Esophagus muscularis mucosa (tissue), 4 donors: ENCODE results near the gene GRK5. TPM values are rescaled to one million over a fixed set of nuclear protein-coding genes. Genes with fewer than 3 reads are reported as not detected.

Experiments used
- DNase-seq: peaks from one replicate; pipeline ENCODE4 v3.0.0-alpha.2; 2017; ENCODE audit errors: extremely low spot score
- H3K27ac ChIP-seq, 4 donors: fragments of 200-600 bp; sonication (generic); replicated peaks in 1 of 4; 1 replicate in 3 of 4; 2 replicates in 1 of 4; pipeline ENCODE4 v1.5.1; 2016 to 2019; ENCODE audit warnings: mild to moderate bottlenecking in 1 of 4
- H3K27me3 ChIP-seq, 4 donors: fragments of 200-600 bp; sonication (generic); one replicate each; pipeline versions ENCODE4 v1.5.1 to v1.6.0; 2016 to 2019
- H3K36me3 ChIP-seq, 4 donors: fragments of 200-600 bp; sonication (generic); one replicate each; pipeline ENCODE4 v1.5.1; 2016 to 2019
- H3K4me1 ChIP-seq, 4 donors: fragments of 200-600 bp; sonication (generic); one replicate each; pipeline ENCODE4 v1.5.1; 2016 to 2019
- H3K4me3 ChIP-seq, 4 donors: fragments of 200-600 bp; sonication (generic); 1 replicate in 2 of 4; 2 replicates in 2 of 4; pipeline ENCODE4 v1.5.1; 2016 to 2019; ENCODE audit warnings: mild to moderate bottlenecking in 4 of 4, moderate library complexity in 1 of 4
- H3K9me3 ChIP-seq, 4 donors: fragments of 200-600 bp; sonication (generic); 1 replicate in 3 of 4; 2 replicates in 1 of 4; pipeline ENCODE4 v1.5.1; 2016 to 2019
- EP300 ChIP-seq: sonication (generic); formaldehyde crosslinking; IDR thresholded peaks from one replicate; pipeline ENCODE4 v1.6.1; 2017; ENCODE audit warnings: antibody characterized with exemption
- POLR2A ChIP-seq: fragments of 450-650 bp; IDR thresholded peaks from one replicate; pipeline ENCODE4 v1.6.1; 2017; ENCODE audit warnings: antibody characterized with exemption, moderate library complexity, mild to moderate bottlenecking, low read depth
- POLR2AphosphoS5 ChIP-seq, 2 donors: sonication (generic); formaldehyde crosslinking; IDR thresholded peaks; one replicate each; pipeline ENCODE4 v1.6.1; 2017; ENCODE audit warnings: antibody characterized with exemption in 2 of 2
- WGBS: methylation state at CpG from one replicate; pipeline ENCODE4 v1.1.5; 2018; 5-methylcytosine and 5-hydroxymethylcytosine counted together
- intact Hi-C: fragments of 100-400 bp; cut with DNase I; formaldehyde crosslinking; loops from one replicate; pipeline ENCODE4 v1.15.1; 2023
- total RNA-seq, 4 donors: library from RNA; depleted of rRNA; stranded (reverse); fragments of >200 nt; gene quantifications; one replicate each; pipeline versions ENCODE4 v1.1.0 to v1.2.1, GENCODE V29; 2016
- TF ChIP-seq, protein P1 (sequence below), 3 experiments: fragments of 200-600 bp in 2 of 3; fragments of 450-650 bp in 1 of 3; sonication (generic) in 2 of 3; IDR thresholded peaks; one replicate each; pipeline ENCODE4 v1.5.1; 2017 to 2019; ENCODE audit warnings: antibody characterized with exemption in 3 of 3, mild to moderate bottlenecking in 2 of 3, moderate library complexity in 1 of 3

Gene GRK5
- total RNA-seq, 4 donors from 2014 or later = 39.6 to 64.4 (median 50.7) TPM

DNA sequence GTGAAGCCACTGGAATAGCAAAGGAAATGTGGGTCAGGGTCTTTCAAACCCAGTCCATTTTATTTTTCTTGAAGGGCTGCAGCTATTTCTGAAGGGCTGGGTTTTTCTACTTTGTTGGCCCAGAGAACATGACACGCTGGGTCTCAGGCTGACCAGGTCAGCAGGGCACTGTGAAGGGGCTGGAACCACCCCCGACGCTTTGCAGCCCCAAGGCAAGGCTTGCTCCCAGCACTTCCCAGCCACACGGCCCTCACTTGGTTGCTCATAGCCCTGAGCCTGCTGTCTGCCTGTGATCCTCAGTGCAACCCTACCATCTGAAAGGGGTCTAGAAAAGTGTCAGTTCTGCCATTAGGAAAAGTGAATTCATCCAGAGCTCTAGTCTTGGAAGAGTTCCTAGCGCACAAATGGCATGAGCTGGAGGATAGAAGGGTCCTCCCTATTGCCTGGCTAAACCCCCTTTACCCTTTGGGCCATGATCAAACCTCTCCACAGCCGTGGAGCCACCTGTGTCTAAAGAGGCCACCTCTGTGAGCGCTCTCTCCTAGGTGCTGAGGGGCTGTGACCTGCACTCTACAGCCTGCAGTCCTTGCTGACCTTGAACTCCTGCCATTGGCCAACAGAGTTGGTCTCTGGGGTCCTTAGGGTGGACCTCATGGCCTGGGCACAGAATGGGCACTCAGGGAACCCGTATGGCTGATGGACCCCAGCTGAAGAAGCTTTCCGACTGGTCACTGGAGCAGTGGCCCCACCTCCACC, 203.2 kb downstream of the GRK5 start:
- peaks cover 0 to 5% (median 0%) of the 10 kb centered on the region in 4 donors for H3K36me3 ChIP-seq
- WGBS = 86% methylated on average over 8 of the region's 9 CpGs
- no peak for DNase-seq
- intact Hi-C loops = no loop called here
- TF ChIP-seq EP300 (no peak), POLR2A (no peak), POLR2AphosphoS5 (IDR thresholded peaks at IDR 0.05) (no peak)
- TF ChIP-seq, protein P1, sequence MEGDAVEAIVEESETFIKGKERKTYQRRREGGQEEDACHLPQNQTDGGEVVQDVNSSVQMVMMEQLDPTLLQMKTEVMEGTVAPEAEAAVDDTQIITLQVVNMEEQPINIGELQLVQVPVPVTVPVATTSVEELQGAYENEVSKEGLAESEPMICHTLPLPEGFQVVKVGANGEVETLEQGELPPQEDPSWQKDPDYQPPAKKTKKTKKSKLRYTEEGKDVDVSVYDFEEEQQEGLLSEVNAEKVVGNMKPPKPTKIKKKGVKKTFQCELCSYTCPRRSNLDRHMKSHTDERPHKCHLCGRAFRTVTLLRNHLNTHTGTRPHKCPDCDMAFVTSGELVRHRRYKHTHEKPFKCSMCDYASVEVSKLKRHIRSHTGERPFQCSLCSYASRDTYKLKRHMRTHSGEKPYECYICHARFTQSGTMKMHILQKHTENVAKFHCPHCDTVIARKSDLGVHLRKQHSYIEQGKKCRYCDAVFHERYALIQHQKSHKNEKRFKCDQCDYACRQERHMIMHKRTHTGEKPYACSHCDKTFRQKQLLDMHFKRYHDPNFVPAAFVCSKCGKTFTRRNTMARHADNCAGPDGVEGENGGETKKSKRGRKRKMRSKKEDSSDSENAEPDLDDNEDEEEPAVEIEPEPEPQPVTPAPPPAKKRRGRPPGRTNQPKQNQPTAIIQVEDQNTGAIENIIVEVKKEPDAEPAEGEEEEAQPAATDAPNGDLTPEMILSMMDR (IDR thresholded peaks at IDR 0.05) = no peak
- H3K4me3 ChIP-seq = no peak overlapping the region
- peaks cover 70 to 80% (median 76%) of the 10 kb centered on the region in 4 donors for H3K4me1 ChIP-seq
- no peaks in the 10 kb centered on the region for H3K9me3 ChIP-seq
- no peaks in the 10 kb centered on the region for H3K27me3 ChIP-seq
- H3K27ac ChIP-seq = peak overlapping the region; percentile 66 to 78 (median 72)

DNA sequence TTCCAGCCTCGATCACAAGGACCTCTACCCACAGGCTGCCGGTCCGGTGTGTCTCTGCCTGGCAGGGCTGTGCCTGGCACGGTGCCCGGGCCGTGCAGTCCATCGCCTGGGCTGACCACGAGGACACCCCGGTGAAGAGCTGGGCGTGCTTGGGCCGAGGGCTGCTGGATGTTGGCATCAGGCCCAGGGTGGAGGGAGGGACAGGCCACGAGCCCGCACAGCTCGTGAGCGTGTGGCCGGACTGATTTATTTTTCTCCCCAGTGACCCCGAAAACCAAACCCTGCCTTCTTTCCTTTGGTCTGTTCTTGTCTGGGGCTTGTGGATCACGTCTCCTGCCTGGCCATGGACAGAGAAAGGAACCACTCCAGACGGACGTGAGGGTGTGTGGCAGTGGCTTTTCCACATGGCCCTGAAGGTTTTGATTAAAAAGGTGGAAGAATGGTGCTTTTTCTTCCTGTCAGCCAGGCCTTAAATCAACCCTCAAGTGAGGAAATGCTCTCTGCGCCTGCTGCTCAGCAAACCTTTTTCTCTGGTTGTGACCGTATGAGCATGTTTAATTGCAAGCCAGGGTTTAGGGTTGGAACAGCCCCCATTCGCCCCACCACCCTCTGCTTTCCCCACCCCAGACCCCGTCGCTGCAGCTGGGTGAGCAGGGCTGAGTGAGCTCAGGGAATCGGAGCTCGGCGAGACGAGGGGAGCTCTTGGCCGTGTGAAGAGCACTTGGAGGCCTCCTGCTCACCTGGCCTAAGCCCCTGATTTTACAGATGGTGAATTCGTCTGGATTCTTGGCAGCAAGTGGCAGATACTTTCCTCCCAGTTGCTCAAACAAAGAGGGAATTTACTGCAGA, 205.1 kb downstream of the GRK5 start:
- WGBS = 46% methylated on average over 18 of the region's 31 CpGs
- H3K27me3 ChIP-seq = no peaks in the 10 kb centered on the region
- TF ChIP-seq EP300 (no peak), POLR2AphosphoS5 (IDR thresholded peaks at IDR 0.05) (peak; percentile 48 to 93)
- intact Hi-C loops = no loop called here
- peaks cover 0 to 5% (median 0%) of the 10 kb centered on the region in 4 donors for H3K36me3 ChIP-seq
- no peak for DNase-seq
- H3K4me3 ChIP-seq = no peak overlapping the region
- H3K9me3 ChIP-seq = no peaks in the 10 kb centered on the region
- H3K27ac ChIP-seq = peak overlapping the region; percentile 66 to 78 (median 72)
- H3K4me1 ChIP-seq = peaks cover 60 to 78% (median 63%) of the 10 kb centered on the region in 4 donors

DNA sequence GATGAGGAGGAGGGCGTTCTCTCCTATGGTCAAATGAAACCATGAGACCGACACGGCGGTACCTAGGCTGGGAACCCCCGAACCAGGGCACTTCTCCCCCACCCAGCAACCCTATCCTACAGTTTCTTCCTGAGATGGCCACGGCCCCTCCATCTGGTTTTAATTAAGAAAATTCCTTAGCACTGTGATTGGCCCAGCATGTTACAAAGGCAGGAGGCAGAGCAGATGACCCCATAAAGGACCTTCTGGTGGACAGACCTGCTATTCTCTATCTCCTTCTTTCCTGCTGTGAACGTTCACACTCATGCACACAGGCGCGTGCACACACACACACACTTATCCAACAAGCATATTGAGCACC, 205.7 kb downstream of the GRK5 start:
- peaks cover 0 to 5% (median 0%) of the 10 kb centered on the region in 4 donors for H3K36me3 ChIP-seq
- TF ChIP-seq POLR2A = no peak
- TF ChIP-seq POLR2AphosphoS5 (IDR thresholded peaks at IDR 0.05) = no peak
- TF ChIP-seq EP300 = no peak
- TF ChIP-seq, protein P1 (IDR thresholded peaks at IDR 0.05) = no peak
- DNase-seq = no peak
- H3K4me3 ChIP-seq = no peak overlapping the region
- intact Hi-C loops = no loop called here
- no peaks in the 10 kb centered on the region for H3K9me3 ChIP-seq
- H3K27me3 ChIP-seq = no peaks in the 10 kb centered on the region
- H3K4me1 ChIP-seq = peaks cover 60 to 75% (median 62%) of the 10 kb centered on the region in 4 donors
- WGBS = 76% methylated on average over 9 of the region's 9 CpGs
- H3K27ac ChIP-seq = peak overlapping the region; percentile 66 to 78 (median 72)

DNA sequence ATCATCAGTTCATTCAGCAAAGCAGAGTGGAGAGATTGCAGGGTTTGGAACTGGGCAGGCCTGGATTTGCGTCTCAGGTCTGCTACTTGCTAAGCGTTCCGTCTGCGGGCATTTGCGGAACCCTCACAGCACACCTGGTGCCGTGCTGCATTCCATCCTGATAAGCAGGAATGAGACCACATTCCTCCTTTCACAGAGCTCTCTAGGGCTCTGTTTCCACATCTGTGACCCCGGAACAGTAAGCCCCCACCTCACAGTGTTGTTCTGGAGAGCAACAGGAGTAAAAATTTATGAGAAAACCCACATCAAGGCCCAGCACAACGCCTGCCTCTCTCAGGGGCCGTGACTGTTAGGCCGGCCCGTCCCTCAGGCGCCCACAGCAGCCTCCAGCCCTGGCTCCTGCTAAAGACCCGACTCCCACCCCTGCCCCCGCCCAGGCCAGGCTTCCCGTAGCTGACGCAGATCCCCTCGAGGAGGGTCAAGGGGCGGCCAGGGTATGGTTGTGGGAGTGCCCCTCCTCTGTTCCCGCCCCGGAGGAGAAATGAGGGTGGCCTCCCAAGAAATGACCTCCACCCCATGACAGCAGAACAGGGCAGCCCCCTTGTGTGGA, 206.2 kb downstream of the GRK5 start:
- intact Hi-C loops = no loop called here
- H3K4me3 ChIP-seq = no peak overlapping the region
- H3K27ac ChIP-seq = peak overlapping the region; percentile 66 to 78 (median 72)
- DNase-seq = no peak
- H3K4me1 ChIP-seq = peaks cover 58 to 72% (median 60%) of the 10 kb centered on the region in 4 donors
- TF ChIP-seq EP300 (no peak), POLR2AphosphoS5 (IDR thresholded peaks at IDR 0.05) (no peak), POLR2A (no peak)
- TF ChIP-seq, protein P1 (IDR thresholded peaks at IDR 0.05) = no peak
- no peaks in the 10 kb centered on the region for H3K9me3 ChIP-seq
- H3K27me3 ChIP-seq = no peaks in the 10 kb centered on the region
- WGBS = 88% methylated on average over 7 of the region's 20 CpGs
- H3K36me3 ChIP-seq = peaks cover 0 to 5% (median 0%) of the 10 kb centered on the region in 4 donors
